DMS 273 (cell line): ENCODE data around the gene ARHGEF39.

Experiments
- DNase-seq: peaks from one replicate; lab custom pipeline; 2025; ENCODE audit not compliant: unreplicated experiment; lab: John Stamatoyannopoulos, UW

Gene ARHGEF39

GRCh38 chr9:35679091-35679490 lies 14.1 kb upstream of the ARHGEF39 start:
- no peak for DNase-seq

- DNase-seq: no peak
Observed at GRCh38 chr9:35675732-35676392, 10.9 kb upstream of the ARHGEF39 start.

GRCh38 chr9:35675204-35675603 lies 10.2 kb upstream of the ARHGEF39 start:
- DNase-seq: no peak

- no peak for DNase-seq
Observed at GRCh38 chr9:35674025-35674361, 9.0 kb upstream of the ARHGEF39 start.

GRCh38 chr9:35673132-35674024 lies 8.4 kb upstream of the ARHGEF39 start, which contains the start of gene CA9:
TSS of gene CA9 (plus strand) at chr9:35673928. CDS start at chr9:35673960, 32 bp downstream.
- DNase-seq: peak; percentile 88

- no peak for DNase-seq
Observed at GRCh38 chr9:35669331-35670145, 4.5 kb upstream of the ARHGEF39 start.

- no peak for DNase-seq
Observed at GRCh38 chr9:35667939-35668338, 2.9 kb upstream of the ARHGEF39 start.

- DNase-seq: no peak
Observed at GRCh38 chr9:35666549-35666948, 1.6 kb upstream of the ARHGEF39 start.

GRCh38 chr9:35666045-35666444 lies 1.1 kb upstream of the ARHGEF39 start:
- peak; percentile 26 for DNase-seq

- no peak for DNase-seq
Observed at GRCh38 chr9:35665471-35665818, 450 bp upstream of the ARHGEF39 start.

- no peak for DNase-seq
Observed at GRCh38 chr9:35662437-35662836, 2.6 kb downstream of the ARHGEF39 start.

GRCh38 chr9:35661756-35662350 lies 3.1 kb downstream of the ARHGEF39 start:
- DNase-seq: no peak

- DNase-seq: peak; percentile 43
Observed at GRCh38 chr9:35660966-35661415, 4.0 kb downstream of the ARHGEF39 start.

- no peak for DNase-seq
Observed at GRCh38 chr9:35659340-35659739, 5.7 kb downstream of the ARHGEF39 start.

GRCh38 chr9:35658968-35659220 lies 6.1 kb downstream of the ARHGEF39 start:
- DNase-seq: peak; percentile 62

- peak; percentile 90 for DNase-seq
Observed at GRCh38 chr9:35658137-35658967, 6.6 kb downstream of the ARHGEF39 start, which contains the start of gene CCDC107. TSS of gene CCDC107 (plus strand) at chr9:35658292. CDS start at chr9:35658380, 88 bp downstream.

- peak; percentile 99 for DNase-seq
Observed at GRCh38 chr9:35657546-35658136, 7.4 kb downstream of the ARHGEF39 start, which contains the start of gene RMRP. TSS of gene RMRP (minus strand) at chr9:35658019.

- peak; percentile 86 for DNase-seq
Observed at GRCh38 chr9:35656831-35657545, 8.0 kb downstream of the ARHGEF39 start.

- no peak for DNase-seq
Observed at GRCh38 chr9:35656348-35656747, 8.6 kb downstream of the ARHGEF39 start.
